Measurements from ENCODE around the gene LRRC74A.

- TF ChIP-seq POLR2AphosphoS5 (IDR thresholded peaks at IDR 0.05; ENCODE audit: low read depth, low read length) (no peak), FOXP2 (optimal IDR thresholded peaks at IDR 0.05; ENCODE audit: borderline replicate concordance, extremely low read depth, extremely low read length, insufficient read depth) (no peak), SIN3A (IDR thresholded peaks at IDR 0.05; ENCODE audit: borderline replicate concordance, insufficient read depth, low read length) (no peak)
Measured at GRCh38 chr14:76780058-76780345, 46.2 kb upstream of the LRRC74A start.
